HG02642 (cell line): Measurements from ENCODE around the gene ACBD6.

Experiments used
- ATAC-seq: cut with Tn5 transposase; IDR thresholded peaks from one replicate; pipeline ENCODE4 v1.9.1; 2021; ENCODE audit warnings: mild to moderate bottlenecking; ENCODE audit not compliant: unreplicated experiment, poor library complexity

ACBD6 gene

GRCh38 chr1:180278194-180278515, 224.2 kb downstream of the ACBD6 start:
- no peak for ATAC-seq

- ATAC-seq, result no peak
Measured at GRCh38 chr1:180277476-180278193, 224.7 kb downstream of the ACBD6 start.

DNA sequence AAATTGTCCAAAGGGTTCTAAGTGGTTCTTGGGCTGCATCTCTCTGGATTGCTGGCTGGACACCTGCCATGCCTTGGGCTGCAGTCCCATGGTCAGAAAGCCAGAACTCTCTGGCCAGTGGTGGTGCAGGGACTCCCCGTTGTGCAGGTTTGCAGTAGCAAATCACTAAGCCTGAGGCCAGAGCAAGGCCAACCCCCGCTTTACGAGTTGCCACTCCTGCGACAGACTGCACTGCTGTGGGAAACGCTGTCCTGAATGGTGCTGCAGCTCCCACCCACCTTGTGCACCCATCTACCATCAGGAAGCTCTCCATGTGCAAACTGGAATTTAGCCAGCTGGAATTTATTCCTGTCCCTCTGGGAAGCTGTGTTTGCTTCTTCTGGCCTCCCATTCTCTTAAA, 226.7 kb downstream of the ACBD6 start:
- no peak for ATAC-seq

- no peak for ATAC-seq
Measured at GRCh38 chr1:180274221-180274620, 228.2 kb downstream of the ACBD6 start.

GRCh38 chr1:180273066-180273465, 229.3 kb downstream of the ACBD6 start:
- ATAC-seq, result no peak

GRCh38 chr1:180272395-180272794, 230.0 kb downstream of the ACBD6 start:
- no peak for ATAC-seq

DNA sequence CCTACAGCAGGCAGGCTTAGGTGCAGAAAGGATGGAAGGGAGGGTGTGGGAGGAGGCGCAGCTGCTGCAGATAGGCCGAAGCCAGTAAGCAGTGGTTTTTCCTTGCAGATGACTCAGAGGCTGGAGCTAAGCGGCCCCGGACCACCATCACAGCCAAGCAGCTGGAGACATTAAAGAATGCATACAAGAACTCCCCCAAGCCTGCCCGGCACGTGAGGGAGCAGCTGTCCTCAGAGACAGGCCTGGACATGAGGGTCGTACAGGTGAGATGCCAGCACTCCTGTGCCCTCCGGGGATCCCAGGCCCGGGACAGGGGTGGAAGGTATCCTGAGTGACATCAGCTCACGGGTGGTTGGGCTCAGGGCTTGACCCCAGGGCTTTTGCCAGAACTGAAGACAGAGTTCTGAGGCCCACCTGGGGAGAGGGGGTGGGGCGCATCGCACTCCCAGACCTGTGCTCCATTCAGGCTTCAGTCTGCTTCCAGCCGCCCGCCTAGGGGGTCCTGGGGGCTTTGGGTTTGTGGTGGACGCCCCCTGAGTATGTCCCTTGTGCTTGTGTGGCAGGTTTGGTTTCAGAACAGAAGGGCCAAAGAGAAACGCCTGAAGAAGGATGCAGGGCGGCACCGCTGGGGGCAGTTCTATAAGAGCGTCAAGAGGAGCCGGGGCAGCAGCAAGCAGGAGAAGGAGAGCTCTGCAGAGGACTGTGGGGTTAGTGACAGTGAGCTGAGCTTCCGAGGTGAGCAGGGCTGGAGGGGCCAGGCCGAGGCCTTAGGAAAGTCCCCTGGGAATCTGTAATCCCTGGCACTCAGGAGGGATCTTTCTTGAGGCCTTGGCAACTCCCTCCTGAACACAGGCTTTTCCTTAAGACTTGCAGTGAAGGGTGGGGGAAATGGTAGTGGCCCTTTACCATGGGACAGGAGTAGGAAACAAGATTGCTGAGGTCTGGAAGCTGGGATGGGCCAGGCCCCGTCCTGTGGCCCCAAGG, 230.8 kb downstream of the ACBD6 start:
- no peak for ATAC-seq

GRCh38 chr1:180270530-180271271, 231.7 kb downstream of the ACBD6 start:
- ATAC-seq, result no peak

DNA sequence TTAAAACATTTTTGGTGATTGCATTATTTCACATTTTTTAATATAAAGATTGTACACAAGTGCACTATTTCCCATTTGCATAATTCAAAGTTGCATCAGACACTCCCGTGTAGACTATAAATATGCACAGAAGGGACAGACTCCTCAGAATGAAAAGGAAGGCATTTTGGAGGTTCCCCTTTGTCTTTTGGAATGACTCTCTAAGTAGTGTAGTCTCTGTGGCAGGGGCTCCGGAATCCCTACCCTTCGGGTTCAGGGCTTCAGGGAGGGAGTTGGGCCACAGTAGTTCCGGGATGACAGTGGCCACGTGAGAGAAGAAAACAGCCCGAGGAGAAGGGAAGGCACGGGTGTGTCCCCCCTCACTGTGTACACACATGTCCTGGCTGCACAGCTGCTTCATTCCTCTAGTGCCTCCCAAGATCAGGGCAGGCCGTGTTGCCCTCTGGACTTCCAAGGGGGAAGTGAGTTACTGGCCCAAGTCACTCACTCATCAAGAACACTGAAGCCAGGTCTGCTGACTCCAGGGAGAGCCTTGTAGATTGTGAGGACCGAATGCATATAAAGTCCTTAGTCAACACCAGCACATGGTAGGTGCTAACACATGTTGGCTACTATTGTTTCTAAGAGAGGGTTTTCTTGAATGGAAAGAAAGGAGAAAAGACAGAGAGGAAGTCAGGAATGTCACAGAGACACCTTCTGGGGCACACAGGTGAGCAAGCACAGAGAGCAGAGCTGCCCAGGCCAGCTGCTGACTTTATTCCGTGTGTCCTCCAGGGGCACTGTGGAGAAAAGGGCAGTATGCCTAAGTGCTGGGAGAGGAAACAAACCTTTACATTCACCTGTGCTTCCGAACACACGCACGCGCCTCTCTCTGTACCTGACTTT, 232.5 kb downstream of the ACBD6 start:
- ATAC-seq, result no peak

GRCh38 chr1:180268556-180269075, 233.8 kb downstream of the ACBD6 start:
- no peak for ATAC-seq

GRCh38 chr1:180267761-180268555, 234.4 kb downstream of the ACBD6 start:
- no peak for ATAC-seq

- no peak for ATAC-seq
Measured at GRCh38 chr1:180267211-180267561, 235.2 kb downstream of the ACBD6 start.

DNA sequence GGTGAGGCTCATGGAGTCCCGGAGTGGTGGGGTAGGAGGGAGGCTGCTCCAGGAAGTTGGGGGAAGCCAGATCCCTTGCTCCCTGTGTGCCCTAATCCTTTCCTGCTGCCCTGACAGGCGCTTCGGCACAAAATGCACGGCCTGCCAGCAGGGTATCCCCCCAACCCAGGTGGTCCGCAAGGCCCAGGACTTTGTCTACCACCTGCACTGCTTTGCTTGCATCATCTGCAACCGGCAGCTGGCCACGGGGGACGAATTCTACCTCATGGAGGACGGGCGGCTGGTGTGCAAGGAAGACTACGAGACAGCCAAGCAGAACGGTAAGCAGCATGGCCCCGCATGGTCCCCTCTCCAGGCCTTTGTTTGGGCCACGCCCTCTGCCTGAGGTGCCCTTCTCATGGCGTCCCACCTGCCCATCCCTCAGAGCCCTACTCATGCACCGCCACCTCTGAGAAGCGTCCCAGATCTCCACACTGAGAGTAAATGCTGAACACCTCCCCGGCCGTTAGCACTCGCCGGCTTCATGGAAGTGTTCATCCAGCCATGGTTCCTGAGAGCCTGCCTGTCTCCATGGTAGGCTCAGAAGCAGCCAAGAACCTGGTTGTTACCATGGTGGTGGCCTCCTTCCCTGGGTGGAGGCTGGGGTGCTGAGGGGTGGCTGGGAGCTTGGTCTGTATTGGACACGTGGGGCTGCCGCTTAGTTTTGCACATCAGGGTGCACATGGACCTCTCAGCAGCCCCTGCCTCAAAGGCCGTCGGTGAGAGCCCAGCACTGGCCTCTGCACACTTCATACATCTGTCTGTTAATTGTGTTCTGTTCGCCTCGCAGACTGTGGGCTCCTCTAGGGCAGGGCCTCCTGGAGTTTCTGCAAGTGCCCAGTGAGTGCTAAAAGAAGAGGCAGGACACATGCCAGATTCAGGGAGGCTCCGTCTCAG, 235.8 kb downstream of the ACBD6 start:
- no peak for ATAC-seq

DNA sequence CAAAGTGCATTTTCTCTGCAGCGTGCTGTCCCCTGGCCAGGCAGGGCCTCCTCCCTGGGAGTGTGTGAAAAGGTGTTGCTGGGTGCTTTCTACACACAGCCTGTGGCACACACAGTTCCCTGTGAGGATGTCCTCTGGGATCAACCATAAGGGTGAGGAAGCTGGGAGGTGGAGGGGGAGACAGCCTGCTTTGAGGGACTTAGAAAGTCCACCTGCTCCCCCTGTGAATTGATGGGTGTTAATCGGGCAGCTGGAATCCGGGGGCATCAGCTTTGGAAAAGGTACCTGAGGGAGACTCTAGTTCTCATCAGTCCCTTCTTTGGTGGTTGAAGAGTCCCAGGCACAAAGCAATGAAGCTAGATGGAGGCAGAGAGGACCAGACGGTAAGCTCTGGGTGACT, 236.5 kb downstream of the ACBD6 start:
- ATAC-seq, result no peak

GRCh38 chr1:180265201-180265600, 237.2 kb downstream of the ACBD6 start:
- ATAC-seq, result no peak

- ATAC-seq, result no peak
Measured at GRCh38 chr1:180264595-180264994, 237.8 kb downstream of the ACBD6 start.

- ATAC-seq, result no peak
Measured at GRCh38 chr1:180262628-180263488, 239.5 kb downstream of the ACBD6 start.
